K562 (cell line): Measurements from ENCODE around the gene FAM83F. TPM values are rescaled to one million over a fixed set of nuclear protein-coding genes. Genes with fewer than 3 reads are reported as not detected.

Experiments used
- ATAC-seq: fragments of 200-7000 bp; cut with Tn5 transposase; 3 replicates; pipeline ENCODE4 v1.9.1; 2020; ENCODE audit warnings: moderate library complexity
- BruUV-seq: library from RNA; stranded (reverse); fragments of 400-500 nt; replicated peaks from 2 replicates; lab custom pipeline; 2021; lab: Mats Ljungman, UMichigan
- CTCF ChIA-PET: fragments of 300-600 bp; formaldehyde crosslinking; extraction: SDS; loops from one replicate; lab custom pipeline; 2021; ENCODE audit warnings: low intra/inter-chr PET ratio; lab: Yijun Ruan, JAX
- POLR2A ChIA-PET: fragments of 300-600, 350-650 bp; sonication (Branson Sonifier 250); formaldehyde crosslinking; extraction: SDS; loops from one replicate; lab custom pipeline; 2021; ENCODE audit warnings: antibody characterized with exemption, inconsistent platforms; lab: Yijun Ruan, JAX
- DNase-seq, 4 experiments: peaks; one replicate each; pipeline versions ENCODE4 v3.0.0 to v3.0.0-alpha.2; 2011 to 2018; ENCODE audit warnings: low spot score in 3 of 4, mixed read lengths in 3 of 4; ENCODE audit errors: extremely low read depth in 1 of 4
- FAIRE-seq: peaks from 2 replicates; lab custom pipeline; 2011; peaks lifted over from hg19 to GRCh38; lab: Jason Lieb, UNC
- H2AFZ ChIP-seq: 2 replicates; pipeline ENCODE4 v1.6.0; 2011; ENCODE audit warnings: low read depth, low read length, control low read depth, inconsistent platforms
- H3K27ac ChIP-seq: fragments of 200-600 bp; 3 replicates; pipeline ENCODE4 v1.8.0; 2011; ENCODE audit warnings: low read depth, mild to moderate bottlenecking, control low read depth, inconsistent platforms, low read length, moderate library complexity, mixed read lengths; ENCODE audit errors: extremely low read depth
- H3K27me3 ChIP-seq, 2 experiments: fragments of 300-600 bp in 1 of 2; 2 replicates in 1 of 2; 3 replicates in 1 of 2; pipeline versions ENCODE4 v1.6.0 to v1.8.0; 2011; ENCODE audit warnings: inconsistent platforms in 2 of 2, low read length in 2 of 2, mild to moderate bottlenecking in 1 of 2, mixed read lengths in 1 of 2, moderate library complexity in 1 of 2; ENCODE audit not compliant: control insufficient read depth in 2 of 2, insufficient read depth in 2 of 2
- H3K36me3 ChIP-seq: fragments of 300-600 bp; 3 replicates; pipeline ENCODE4 v1.8.0; 2011; ENCODE audit warnings: mild to moderate bottlenecking, low read length, inconsistent platforms; ENCODE audit not compliant: control insufficient read depth, insufficient read depth
- H3K4me1 ChIP-seq, 2 experiments: fragments of 200-600 bp in 1 of 2; replicated peaks in 1 of 2; 2 replicates in 1 of 2; 3 replicates in 1 of 2; pipeline versions ENCODE4 v1.5.1 to v1.8.0; 2011; ENCODE audit warnings: inconsistent platforms in 2 of 2, low read length in 2 of 2, mild to moderate bottlenecking in 1 of 2, mixed read lengths in 1 of 2, moderate library complexity in 1 of 2; ENCODE audit not compliant: control insufficient read depth in 2 of 2, insufficient read depth in 2 of 2
- H3K4me2 ChIP-seq: 2 replicates; pipeline ENCODE4 v1.6.1; 2011; ENCODE audit warnings: low read length, control low read depth, inconsistent platforms, mixed read lengths; ENCODE audit not compliant: insufficient read depth
- H3K4me3 ChIP-seq: fragments of 200-600 bp; sonication (generic), shearing (Covaris generic); 2 replicates; pipeline ENCODE4 v1.5.1; 2016; ENCODE audit warnings: control low read depth, inconsistent platforms
- H3K79me2 ChIP-seq: fragments of 200-600 bp; 3 replicates; pipeline ENCODE4 v1.8.0; 2011; ENCODE audit warnings: low read length, inconsistent platforms; ENCODE audit not compliant: control insufficient read depth, insufficient read depth
- H3K9ac ChIP-seq, 2 experiments: 2 replicates each; pipeline versions ENCODE4 v1.6.0 to v1.6.1; 2011; ENCODE audit warnings: low read depth in 2 of 2, low read length in 2 of 2, control low read depth in 1 of 2, inconsistent platforms in 1 of 2, mild to moderate bottlenecking in 1 of 2, mixed read lengths in 1 of 2; ENCODE audit not compliant: insufficient read depth in 1 of 2
- H3K9me1 ChIP-seq: one replicate; pipeline ENCODE4 v1.6.0; 2011; ENCODE audit warnings: inconsistent platforms, mild to moderate bottlenecking, low read length, moderate library complexity; ENCODE audit not compliant: control insufficient read depth, insufficient read depth
- H3K9me3 ChIP-seq: replicated peaks from 2 replicates; pipeline ENCODE4 v1.5.1; 2011; ENCODE audit warnings: low read depth, low read length, inconsistent platforms; ENCODE audit not compliant: control insufficient read depth, insufficient read depth
- H4K20me1 ChIP-seq: replicated peaks from 2 replicates; pipeline ENCODE4 v1.6.1; 2011; ENCODE audit warnings: low read length, inconsistent platforms, mixed read lengths; ENCODE audit not compliant: control insufficient read depth, insufficient read depth
- CBX8 ChIP-seq: fragments of 200-600 bp; sonication (generic); IDR thresholded peaks from 2 replicates; pipeline ENCODE4 v1.6.1; 2012; ENCODE audit warnings: borderline replicate concordance, mixed run types, low read depth, mild to moderate bottlenecking, moderate library complexity, mixed read lengths, low read length, control low read depth, inconsistent platforms; ENCODE audit not compliant: poor library complexity, severe bottlenecking; ENCODE audit errors: extremely low read depth
- CREM ChIP-seq: IDR thresholded peaks from 2 replicates; pipeline ENCODE4 v1.6.1; 2014; ENCODE audit warnings: antibody characterized with exemption, low read depth
- DIDO1 ChIP-seq: fragments of 450-650 bp; IDR thresholded peaks from 2 replicates; pipeline ENCODE4 v1.6.1; 2016; ENCODE audit warnings: low read depth, missing biosample characterization, missing genetic modification characterization
- DMBX1 ChIP-seq: fragments of 250-450 bp; sonication (Bioruptor Pico); IDR thresholded peaks from 2 replicates; pipeline ENCODE4 v1.8.0; 2022; ENCODE audit warnings: inconsistent platforms, mild to moderate bottlenecking, moderate library complexity, borderline replicate concordance
- ERF ChIP-seq: fragments of 450-650 bp; formaldehyde crosslinking; IDR thresholded peaks from 2 replicates; pipeline ENCODE4 v1.4.0; 2020; ENCODE audit warnings: mild to moderate bottlenecking, mixed read lengths
- HMGN3 ChIP-seq: IDR thresholded peaks from 2 replicates; pipeline ENCODE4 v1.6.1; 2011; ENCODE audit warnings: borderline replicate concordance, low read depth, mild to moderate bottlenecking, mixed read lengths, low read length; ENCODE audit not compliant: insufficient read length; ENCODE audit errors: extremely low read depth
- KDM2B ChIP-seq: fragments of 250-450 bp; sonication (Bioruptor Pico); IDR thresholded peaks from 2 replicates; pipeline ENCODE4 v1.8.0; 2021; ENCODE audit warnings: mild to moderate bottlenecking, moderate library complexity
- MCM5 ChIP-seq: fragments of 450-650 bp; IDR thresholded peaks from 2 replicates; pipeline ENCODE4 v1.6.1; 2016; ENCODE audit warnings: low read depth
- MTA3 ChIP-seq: fragments of 450-650 bp; formaldehyde crosslinking; IDR thresholded peaks from 2 replicates; pipeline ENCODE4 v1.6.1; 2017; ENCODE audit warnings: mild to moderate bottlenecking, borderline replicate concordance
- NFRKB ChIP-seq: fragments of 450-650 bp; IDR thresholded peaks from 2 replicates; pipeline ENCODE4 v1.6.1; 2016; ENCODE audit warnings: low read depth
- SRSF3 ChIP-seq: fragments of 200-400 bp; formaldehyde crosslinking; IDR thresholded peaks from 2 replicates; pipeline ENCODE4 v1.6.1; 2016; ENCODE audit warnings: mild to moderate bottlenecking, low read length, moderate library complexity; ENCODE audit not compliant: insufficient read depth
- TAF15 ChIP-seq: fragments of 200-400 bp; formaldehyde crosslinking; IDR thresholded peaks from 2 replicates; pipeline ENCODE4 v1.6.1; 2017; ENCODE audit warnings: mild to moderate bottlenecking, low read depth, low read length, moderate library complexity
- XRCC3 ChIP-seq: fragments of 450-650 bp; IDR thresholded peaks from 2 replicates; pipeline ENCODE4 v1.6.1; 2017; ENCODE audit warnings: mild to moderate bottlenecking, moderate library complexity
- ZNF766 ChIP-seq: fragments of 200-800 bp; sonication (Bioruptor generic); conservative IDR thresholded peaks from 2 replicates; pipeline ENCODE4 v1.6.1; 2016; ENCODE audit warnings: missing genetic modification characterization, missing compliant biosample characterization
- WGBS: fragments of 100-300 bp; shearing (Covaris generic); methylation state at CpG from one replicate; pipeline ENCODE4 v1.1.6; 2016; ENCODE audit warnings: low coverage, mixed read lengths; ENCODE audit not compliant: insufficient coverage; ENCODE audit errors: missing lambda C conversion rate; 5-methylcytosine and 5-hydroxymethylcytosine counted together
- in situ Hi-C: fragments of 300-500 bp; cut with MboI; formaldehyde crosslinking; loops from 4 replicates; pipeline ENCODE4 v1.15.0; 2018; ENCODE audit warnings: inconsistent platforms, mixed read lengths
- intact Hi-C: fragments of 100-400 bp; cut with micrococcal nuclease; formaldehyde crosslinking; loops from 2 replicates; pipeline ENCODE4 v1.14.2; 2022
- polyA plus RNA-seq, 8 experiments: library from polyadenylated mRNA; depleted of rRNA in 4 of 8; stranded (reverse) in 5 of 8; unstranded in 3 of 8; fragments of >200 nt; fragmentation: Nextera tagmentation in 2 of 8; fragmentation: Illumina TruSeq in 1 of 8; extraction: Ambion mirVana in 2 of 8; extraction: Trizol in 1 of 8; gene quantifications; 2 replicates each; pipeline versions ENCODE4 v1.2.1 to v1.2.3, GENCODE V29; 2011 to 2014; ENCODE audit warnings: inconsistent platforms in 1 of 8, missing spikeins in 1 of 8
- total RNA-seq, 7 experiments: library from RNA; depleted of rRNA in 6 of 7; stranded (reverse); fragments of >200 nt in 6 of 7; fragmentation: Illumina TruSeq in 2 of 7; extraction: Trizol in 2 of 7; gene quantifications; 2 replicates each; pipeline versions ENCODE4 v1.2.1 to v1.2.3, GENCODE V29; 2011 to 2021; ENCODE audit warnings: low replicate concordance in 1 of 7
- TF ChIP-seq, protein P1 (sequence below): fragments of 450-650 bp; IDR thresholded peaks from 2 replicates; pipeline ENCODE4 v1.6.1; 2017; ENCODE audit warnings: antibody characterized with exemption, mild to moderate bottlenecking
- TF ChIP-seq, protein P2 (sequence below): sonication (generic); formaldehyde crosslinking; IDR thresholded peaks from 2 replicates; pipeline ENCODE4 v1.8.1; 2023; ENCODE audit warnings: mild to moderate bottlenecking, missing genetic modification reagents

FAM83F gene
- total and polyA plus RNA-seq, 9 of the 15 experiments (the other 6 are each of a cell fraction or from before 2014, with no cell fraction given), result under 0.01 to 0.13 (median 0.04) TPM; not detected in 1

DNA sequence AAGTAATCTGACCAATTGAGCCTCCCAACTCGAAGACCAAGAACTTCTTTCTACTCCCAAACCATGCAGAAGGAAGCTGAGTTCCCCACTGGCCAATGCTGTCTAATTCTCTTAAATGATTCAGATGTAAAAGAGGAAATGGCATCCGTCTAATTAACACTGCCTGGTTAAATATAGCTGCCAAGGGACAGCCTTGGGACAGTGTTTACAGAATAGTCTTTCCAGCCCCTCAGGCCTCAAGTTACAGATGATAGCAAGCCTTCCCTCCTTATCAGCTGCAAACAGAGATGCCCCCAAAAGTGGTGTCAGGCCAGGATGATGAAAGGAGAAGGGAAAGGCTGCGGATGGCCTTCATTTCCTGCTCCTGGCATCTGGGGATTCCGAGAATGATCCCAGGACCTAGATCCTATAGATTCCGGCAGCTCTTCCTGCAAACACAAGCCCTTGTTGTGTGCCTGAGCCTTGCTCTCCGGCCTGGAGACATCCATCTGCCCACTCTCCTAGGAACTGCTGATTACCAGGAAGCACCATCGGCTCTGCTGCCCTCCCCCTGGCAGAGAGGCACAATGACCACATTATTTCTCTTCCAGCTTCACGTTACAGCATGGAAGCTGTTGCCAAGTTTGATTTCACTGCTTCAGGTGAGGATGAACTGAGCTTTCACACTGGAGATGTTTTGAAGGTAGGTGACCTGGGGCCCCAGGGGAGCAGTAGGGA lies 48.1 kb upstream of the FAM83F start:
- peaks cover 74% of the 10 kb centered on the region for H3K79me2 ChIP-seq
- H3K27me3 ChIP-seq, result no peaks in the 10 kb centered on the region
- no peaks in the 10 kb centered on the region for H4K20me1 ChIP-seq
- no peaks in the 10 kb centered on the region for H3K9me1 ChIP-seq
- H3K9me3 ChIP-seq, result no peaks in the 10 kb centered on the region
- DNase-seq (peak; percentile 78 to 90 (median 80)), ATAC-seq (peak; percentile 73), FAIRE-seq (peak; percentile 94)
- H3K36me3 ChIP-seq, result peaks cover 32% of the 10 kb centered on the region; the same call in 2 of the 3 replicates
- peak overlapping the region; percentile 93 for H3K27ac ChIP-seq
- peak overlapping the region; percentile 55 for H3K4me3 ChIP-seq
- TSS peak; percentile 44 for BruUV-seq
- POLR2A ChIA-PET, result interaction anchor here (0.6 to 2.1 kb wide), 7 partner anchors 9 to 92 kb away, joined by 3 to 13 read pairs (median 4); partner anchors contain the start of gene TMA7B
- CTCF ChIA-PET, result no interaction called here
- peak overlapping the region; percentile 52; the same call in 1 of the 2 replicates for H2AFZ ChIP-seq
- in situ Hi-C loops (no loop called here), intact Hi-C loops (no loop called here)
- H3K9ac ChIP-seq, result peak overlapping the region; percentile 88; a peak in 3 of 4 replicates
- WGBS, result 1% methylated on average over 7 of the region's 8 CpGs
- H3K4me2 ChIP-seq, result peak overlapping the region; percentile 92
- H3K4me1 ChIP-seq, result peaks cover 16 to 56% of the 10 kb centered on the region in 2 experiments; a peak in 4 of 5 replicates
- TF ChIP-seq XRCC3 (no peak), TAF15 (no peak), ERF (CRISPR knock-in tag) (no peak), HMGN3 (peak; percentile 82), KDM2B (CRISPR knock-in tag) (no peak), DIDO1 (no peak), CREM (peak; percentile 40; the same call in 1 of the 2 replicates), CBX8 (no peak), ZNF766 (CRISPR knock-in tag) (peak; percentile 73), SRSF3 (no peak), DMBX1 (peak; percentile 56; the same call in 1 of the 2 replicates), NFRKB (peak; percentile 69), MCM5 (no peak), MTA3 (peak; percentile 92)
- TF ChIP-seq, protein P1, sequence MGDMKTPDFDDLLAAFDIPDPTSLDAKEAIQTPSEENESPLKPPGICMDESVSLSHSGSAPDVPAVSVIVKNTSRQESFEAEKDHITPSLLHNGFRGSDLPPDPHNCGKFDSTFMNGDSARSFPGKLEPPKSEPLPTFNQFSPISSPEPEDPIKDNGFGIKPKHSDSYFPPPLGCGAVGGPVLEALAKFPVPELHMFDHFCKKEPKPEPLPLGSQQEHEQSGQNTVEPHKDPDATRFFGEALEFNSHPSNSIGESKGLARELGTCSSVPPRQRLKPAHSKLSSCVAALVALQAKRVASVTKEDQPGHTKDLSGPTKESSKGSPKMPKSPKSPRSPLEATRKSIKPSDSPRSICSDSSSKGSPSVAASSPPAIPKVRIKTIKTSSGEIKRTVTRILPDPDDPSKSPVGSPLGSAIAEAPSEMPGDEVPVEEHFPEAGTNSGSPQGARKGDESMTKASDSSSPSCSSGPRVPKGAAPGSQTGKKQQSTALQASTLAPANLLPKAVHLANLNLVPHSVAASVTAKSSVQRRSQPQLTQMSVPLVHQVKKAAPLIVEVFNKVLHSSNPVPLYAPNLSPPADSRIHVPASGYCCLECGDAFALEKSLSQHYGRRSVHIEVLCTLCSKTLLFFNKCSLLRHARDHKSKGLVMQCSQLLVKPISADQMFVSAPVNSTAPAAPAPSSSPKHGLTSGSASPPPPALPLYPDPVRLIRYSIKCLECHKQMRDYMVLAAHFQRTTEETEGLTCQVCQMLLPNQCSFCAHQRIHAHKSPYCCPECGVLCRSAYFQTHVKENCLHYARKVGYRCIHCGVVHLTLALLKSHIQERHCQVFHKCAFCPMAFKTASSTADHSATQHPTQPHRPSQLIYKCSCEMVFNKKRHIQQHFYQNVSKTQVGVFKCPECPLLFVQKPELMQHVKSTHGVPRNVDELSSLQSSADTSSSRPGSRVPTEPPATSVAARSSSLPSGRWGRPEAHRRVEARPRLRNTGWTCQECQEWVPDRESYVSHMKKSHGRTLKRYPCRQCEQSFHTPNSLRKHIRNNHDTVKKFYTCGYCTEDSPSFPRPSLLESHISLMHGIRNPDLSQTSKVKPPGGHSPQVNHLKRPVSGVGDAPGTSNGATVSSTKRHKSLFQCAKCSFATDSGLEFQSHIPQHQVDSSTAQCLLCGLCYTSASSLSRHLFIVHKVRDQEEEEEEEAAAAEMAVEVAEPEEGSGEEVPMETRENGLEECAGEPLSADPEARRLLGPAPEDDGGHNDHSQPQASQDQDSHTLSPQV, result peak; percentile 88
- TF ChIP-seq, protein P2, sequence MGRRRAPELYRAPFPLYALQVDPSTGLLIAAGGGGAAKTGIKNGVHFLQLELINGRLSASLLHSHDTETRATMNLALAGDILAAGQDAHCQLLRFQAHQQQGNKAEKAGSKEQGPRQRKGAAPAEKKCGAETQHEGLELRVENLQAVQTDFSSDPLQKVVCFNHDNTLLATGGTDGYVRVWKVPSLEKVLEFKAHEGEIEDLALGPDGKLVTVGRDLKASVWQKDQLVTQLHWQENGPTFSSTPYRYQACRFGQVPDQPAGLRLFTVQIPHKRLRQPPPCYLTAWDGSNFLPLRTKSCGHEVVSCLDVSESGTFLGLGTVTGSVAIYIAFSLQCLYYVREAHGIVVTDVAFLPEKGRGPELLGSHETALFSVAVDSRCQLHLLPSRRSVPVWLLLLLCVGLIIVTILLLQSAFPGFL (CRISPR knock-in tag), result peak; percentile 62; the same call in 1 of the 2 replicates
